H9 (cell line): ENCODE data around the gene UGT2A2. TPM values are rescaled to one million over a fixed set of nuclear protein-coding genes. Genes with fewer than 3 reads are reported as not detected.

Source experiments
- DNase-seq: peaks from one replicate; pipeline ENCODE4 v3.0.0-alpha.2; 2017
- H2AFZ ChIP-seq: one replicate; pipeline ENCODE4 v1.6.1; 2013; ENCODE audit warnings: mild to moderate bottlenecking, low read length, control low read depth, moderate library complexity
- H2AK5ac ChIP-seq: 2 replicates; pipeline ENCODE4 v1.6.1; 2013; ENCODE audit warnings: low read length, control low read depth, mixed read lengths; ENCODE audit not compliant: insufficient read length
- H2BK120ac ChIP-seq: one replicate; pipeline ENCODE4 v1.6.1; 2013; ENCODE audit warnings: low read depth, mild to moderate bottlenecking, low read length, control low read depth, inconsistent platforms; ENCODE audit not compliant: poor library complexity, severe bottlenecking
- H2BK12ac ChIP-seq: 2 replicates; pipeline ENCODE4 v1.6.1; 2013; ENCODE audit warnings: low read length, control low read depth, mixed read lengths, low read depth; ENCODE audit not compliant: insufficient read length
- H2BK15ac ChIP-seq: 2 replicates; pipeline ENCODE4 v1.6.1; 2013; ENCODE audit warnings: low read depth, low read length, control low read depth
- H2BK20ac ChIP-seq: one replicate; pipeline ENCODE4 v1.6.1; 2013; ENCODE audit warnings: low read depth, mild to moderate bottlenecking, low read length, control low read depth, inconsistent platforms; ENCODE audit not compliant: poor library complexity, severe bottlenecking
- H2BK5ac ChIP-seq: 2 replicates; pipeline ENCODE4 v1.6.1; 2013; ENCODE audit warnings: low read length, control low read depth, mixed read lengths; ENCODE audit not compliant: insufficient read length
- H3K14ac ChIP-seq: 2 replicates; pipeline ENCODE4 v1.6.1; 2013; ENCODE audit warnings: low read length, control low read depth; ENCODE audit not compliant: insufficient read depth
- H3K18ac ChIP-seq: 2 replicates; pipeline ENCODE4 v1.6.1; 2013; ENCODE audit warnings: low read depth, mild to moderate bottlenecking, mixed read lengths, low read length, control low read depth; ENCODE audit not compliant: insufficient read length
- H3K23ac ChIP-seq: 2 replicates; pipeline ENCODE4 v1.6.1; 2013; ENCODE audit warnings: low read length, control low read depth, mixed read lengths, low read depth; ENCODE audit not compliant: insufficient read length
- H3K23me2 ChIP-seq: 2 replicates; pipeline ENCODE4 v1.6.1; 2013; ENCODE audit warnings: low read depth, mild to moderate bottlenecking, mixed read lengths, low read length, control low read depth; ENCODE audit not compliant: insufficient read length, poor library complexity, severe bottlenecking
- H3K27ac ChIP-seq: 2 replicates; pipeline ENCODE4 v1.5.1; 2013; ENCODE audit warnings: low read length, control low read depth, mixed read lengths, low read depth; ENCODE audit not compliant: insufficient read length
- H3K27me3 ChIP-seq: 2 replicates; pipeline ENCODE4 v1.6.1; 2013; ENCODE audit warnings: low read length, control low read depth, inconsistent platforms; ENCODE audit not compliant: insufficient read depth
- H3K4ac ChIP-seq: 2 replicates; pipeline ENCODE4 v1.6.1; 2013; ENCODE audit warnings: low read depth, mild to moderate bottlenecking, control low read depth, inconsistent platforms, low read length, moderate library complexity
- H3K4me1 ChIP-seq: 2 replicates; pipeline ENCODE4 v1.6.1; 2013; ENCODE audit warnings: low read length, control low read depth, inconsistent platforms; ENCODE audit not compliant: insufficient read depth
- H3K4me2 ChIP-seq: 2 replicates; pipeline ENCODE4 v1.6.1; 2013; ENCODE audit warnings: low read length, control low read depth, mixed read lengths; ENCODE audit not compliant: insufficient read length, insufficient read depth
- H3K56ac ChIP-seq: 2 replicates; pipeline ENCODE4 v1.6.1; 2013; ENCODE audit warnings: low read depth, mild to moderate bottlenecking, mixed read lengths, low read length, control low read depth; ENCODE audit not compliant: insufficient read length
- H3K79me1 ChIP-seq: 2 replicates; pipeline ENCODE4 v1.6.1; 2013; ENCODE audit warnings: low read depth, mild to moderate bottlenecking, moderate library complexity, low read length, control low read depth, inconsistent platforms; ENCODE audit not compliant: insufficient read depth, poor library complexity, severe bottlenecking
- H3K79me2 ChIP-seq: 2 replicates; pipeline ENCODE4 v1.6.1; 2013; ENCODE audit warnings: low read length, control low read depth, inconsistent platforms; ENCODE audit not compliant: insufficient read depth
- H3K9ac ChIP-seq: 2 replicates; pipeline ENCODE4 v1.6.1; 2013; ENCODE audit warnings: low read length, control low read depth, mixed read lengths; ENCODE audit not compliant: insufficient read length; ENCODE audit errors: extremely low read depth
- H3K9me3 ChIP-seq: one replicate; pipeline ENCODE4 v1.6.1; 2013; ENCODE audit warnings: low read depth, low read length, inconsistent platforms; ENCODE audit not compliant: control insufficient read depth
- H3T11ph ChIP-seq: one replicate; pipeline ENCODE4 v1.6.1; 2013; ENCODE audit warnings: mild to moderate bottlenecking, low read length, control low read depth, inconsistent platforms
- H4K20me1 ChIP-seq: one replicate; pipeline ENCODE4 v1.6.1; 2013; ENCODE audit not compliant: control insufficient read depth, insufficient read length, insufficient read depth
- H4K5ac ChIP-seq: 2 replicates; pipeline ENCODE4 v1.6.1; 2013; ENCODE audit warnings: low read depth, mild to moderate bottlenecking, mixed read lengths, low read length, control low read depth; ENCODE audit not compliant: insufficient read length
- H4K8ac ChIP-seq: replicated peaks from 2 replicates; pipeline ENCODE4 v1.6.1; 2013; ENCODE audit warnings: low read length, control low read depth, mixed read lengths, low read depth; ENCODE audit not compliant: insufficient read length
- H4K91ac ChIP-seq: 2 replicates; pipeline ENCODE4 v1.6.1; 2013; ENCODE audit warnings: low read depth, mild to moderate bottlenecking, moderate library complexity, mixed read lengths, low read length, control low read depth; ENCODE audit not compliant: insufficient read length
- H3K27ac Mint-ChIP-seq, 3 experiments: 2 replicates in 2 of 3; 3 replicates in 1 of 3; pipeline ENCODE4 v1.8.0; 2020 to 2021; ENCODE audit warnings: mixed read lengths in 3 of 3, mild to moderate bottlenecking in 1 of 3, moderate library complexity in 1 of 3
- H3K27me3 Mint-ChIP-seq: 2 replicates; pipeline ENCODE4 v1.8.0; 2021; ENCODE audit warnings: low read depth, mild to moderate bottlenecking, moderate library complexity, mixed read lengths
- H3K36me3 Mint-ChIP-seq, 3 experiments: 2 replicates in 2 of 3; 3 replicates in 1 of 3; pipeline ENCODE4 v1.8.0; 2020 to 2021; ENCODE audit warnings: low read depth in 3 of 3, mixed read lengths in 3 of 3; ENCODE audit not compliant: insufficient read depth in 1 of 3
- H3K4me1 Mint-ChIP-seq, 2 experiments: 2 replicates each; pipeline ENCODE4 v1.8.0; 2020; ENCODE audit warnings: mixed read lengths in 2 of 2
- H3K4me3 Mint-ChIP-seq, 2 experiments: 2 replicates in 1 of 2; 3 replicates in 1 of 2; pipeline ENCODE4 v1.8.0; 2020 to 2021; ENCODE audit warnings: mild to moderate bottlenecking in 2 of 2, mixed read lengths in 2 of 2, moderate library complexity in 1 of 2
- H3K9me3 Mint-ChIP-seq, 2 experiments: 2 replicates in 1 of 2; 3 replicates in 1 of 2; pipeline ENCODE4 v1.8.0; 2020; ENCODE audit warnings: mild to moderate bottlenecking in 2 of 2, mixed read lengths in 2 of 2, moderate library complexity in 1 of 2
- WGBS: extraction: QIAGEN DNeasy Blood & Tissue Kit; methylation state at CpG from one replicate; pipeline ENCODE4 v1.1.7; 2013; ENCODE audit warnings: missing lambda C conversion rate, low lambda C conversion rate, mixed read lengths; ENCODE audit not compliant: insufficient read length; ENCODE audit errors: extremely low coverage; 5-methylcytosine and 5-hydroxymethylcytosine counted together
- total RNA-seq: library from RNA; stranded (reverse); gene quantifications from 2 replicates; pipeline ENCODE4 v1.2.1, GENCODE V29; 2021
- TF ChIP-seq, protein P1 (sequence below): fragments of 200-600 bp; sonication (generic); conservative IDR thresholded peaks from 3 replicates; pipeline ENCODE4 v1.8.0; 2021; ENCODE audit warnings: antibody characterized with exemption, mild to moderate bottlenecking

UGT2A2 gene
- total RNA-seq, 1 experiment from 2014 or later, result not detected

DNA sequence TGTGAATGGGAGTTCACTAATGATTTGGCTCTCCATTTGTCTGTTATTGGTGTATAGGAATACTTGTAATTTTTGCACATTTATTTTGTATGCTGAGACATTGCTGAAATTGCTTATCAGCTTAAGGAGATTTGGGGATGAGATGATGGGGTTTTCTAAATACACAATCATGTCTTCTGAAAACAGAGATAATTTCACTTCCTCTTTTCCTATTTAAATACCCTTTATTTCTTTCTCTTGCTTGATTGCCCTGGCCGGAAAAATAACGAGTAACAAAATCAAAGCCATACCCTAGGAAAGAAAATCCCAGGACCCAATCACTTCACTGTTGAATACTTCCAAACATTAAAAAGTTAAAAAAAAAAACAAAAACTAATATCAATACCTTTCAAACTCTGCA lies 76.0 kb downstream of the UGT2A2 start:
- Histone ChIP-seq H4K5ac (no peak overlapping the region), H2AK5ac (no peak overlapping the region), H3K23me2 (no peaks in the 10 kb centered on the region), H2BK5ac (no peak overlapping the region), H2BK20ac (no peak overlapping the region), H4K91ac (no peak overlapping the region), H3K9me3 (no peaks in the 10 kb centered on the region), H3T11ph (no peak overlapping the region), H3K27ac (no peak overlapping the region), H3K4me1 (no peaks in the 10 kb centered on the region), H2BK120ac (no peak overlapping the region), H3K27me3 (no peaks in the 10 kb centered on the region), H3K79me1 (no peaks in the 10 kb centered on the region), H2BK15ac (no peak overlapping the region), H3K9ac (no peak overlapping the region), H4K20me1 (no peaks in the 10 kb centered on the region), H2BK12ac (no peak overlapping the region), H3K14ac (no peak overlapping the region), H3K56ac (no peak overlapping the region), H3K79me2 (no peaks in the 10 kb centered on the region), H3K4ac (no peak overlapping the region), H3K4me2 (no peak overlapping the region), H2AFZ (no peak overlapping the region), H4K8ac (no peak overlapping the region), H3K18ac (no peak overlapping the region), H3K23ac (no peak overlapping the region)
- no CpG with 5 or more reads among the region's 2 CpGs for WGBS
- Mint-ChIP-seq H3K27ac (no peak overlapping the region), H3K4me1 (no peaks in the 10 kb centered on the region), H3K27me3 (no peaks in the 10 kb centered on the region), H3K9me3 (peaks cover 4 to 5% of the 10 kb centered on the region in 2 experiments; a peak in 4 of 5 replicates), H3K36me3 (no peaks in the 10 kb centered on the region; a peak in 1 of 7 replicates), H3K4me3 (no peak overlapping the region)
- DNase-seq, result no peak
- TF ChIP-seq, protein P1, sequence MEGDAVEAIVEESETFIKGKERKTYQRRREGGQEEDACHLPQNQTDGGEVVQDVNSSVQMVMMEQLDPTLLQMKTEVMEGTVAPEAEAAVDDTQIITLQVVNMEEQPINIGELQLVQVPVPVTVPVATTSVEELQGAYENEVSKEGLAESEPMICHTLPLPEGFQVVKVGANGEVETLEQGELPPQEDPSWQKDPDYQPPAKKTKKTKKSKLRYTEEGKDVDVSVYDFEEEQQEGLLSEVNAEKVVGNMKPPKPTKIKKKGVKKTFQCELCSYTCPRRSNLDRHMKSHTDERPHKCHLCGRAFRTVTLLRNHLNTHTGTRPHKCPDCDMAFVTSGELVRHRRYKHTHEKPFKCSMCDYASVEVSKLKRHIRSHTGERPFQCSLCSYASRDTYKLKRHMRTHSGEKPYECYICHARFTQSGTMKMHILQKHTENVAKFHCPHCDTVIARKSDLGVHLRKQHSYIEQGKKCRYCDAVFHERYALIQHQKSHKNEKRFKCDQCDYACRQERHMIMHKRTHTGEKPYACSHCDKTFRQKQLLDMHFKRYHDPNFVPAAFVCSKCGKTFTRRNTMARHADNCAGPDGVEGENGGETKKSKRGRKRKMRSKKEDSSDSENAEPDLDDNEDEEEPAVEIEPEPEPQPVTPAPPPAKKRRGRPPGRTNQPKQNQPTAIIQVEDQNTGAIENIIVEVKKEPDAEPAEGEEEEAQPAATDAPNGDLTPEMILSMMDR, result no peak
